ENCODE data around the gene SRRM1. TPM values are rescaled to one million over a fixed set of nuclear protein-coding genes. Genes with fewer than 3 reads are reported as not detected.

SRRM1 gene
- total and polyA plus RNA-seq, 10 of the 15 experiments (the other 5 are each of a cell fraction or from before 2014, with no cell fraction given) = 36.8 to 285 (median 126) TPM

DNA sequence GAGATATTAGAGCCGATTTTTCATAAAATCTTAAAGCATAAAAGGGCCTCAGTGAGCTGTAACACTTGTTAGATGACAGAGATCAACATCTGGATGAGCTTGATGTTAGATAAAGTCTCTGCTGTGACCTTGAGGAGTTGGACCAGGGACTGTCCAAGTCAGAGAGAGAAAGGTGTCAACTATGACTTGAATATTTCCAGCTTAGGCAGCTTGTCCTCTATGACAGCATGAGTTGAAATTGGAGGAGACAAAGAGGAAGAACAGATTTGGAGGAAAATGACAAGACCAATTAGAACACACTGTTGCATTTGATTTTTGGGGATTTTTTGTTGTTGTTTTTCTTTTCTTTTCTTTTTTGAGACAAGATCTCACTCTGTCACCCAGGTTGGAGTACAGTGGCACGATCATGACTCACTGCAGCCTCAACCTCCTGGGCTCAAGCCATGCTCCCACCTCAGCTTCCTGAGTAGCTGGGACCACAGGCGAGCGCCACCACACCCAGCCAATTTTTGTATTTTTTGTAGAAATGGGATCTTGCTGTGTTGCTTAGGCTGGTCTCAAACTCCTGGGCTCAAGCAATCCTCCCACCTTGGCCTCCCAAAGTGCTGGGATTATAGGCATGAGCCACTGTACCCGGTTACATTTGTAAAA, 66.8 kb downstream of the SRRM1 start:
- ChIA-PET SMC1A (ENCODE audit: uncharacterized antibody, unreplicated experiment) (interaction anchor here (0.9 to 1.5 kb wide), 7 partner anchors 12 to 121 kb away, joined by 3 to 9 read pairs (median 3); partner anchors contain the start of gene CLIC4), RAD21 (ENCODE audit: unreplicated experiment) (interaction anchor here (0.8 to 1.4 kb wide), 4 partner anchors 15 to 125 kb away, joined by 3 to 4 read pairs (median 4); no protein-coding TSS in a partner anchor), CTCF (interaction anchor here (0.9 to 3.3 kb wide), 4 partner anchors 10 to 120 kb away, joined by 3 to 8 read pairs (median 3); no protein-coding TSS in a partner anchor), POLR2A (interaction anchor here (0.7 to 1.3 kb wide), 2 partner anchors 21 to 23 kb away, joined by 3 read pairs; no protein-coding TSS in a partner anchor)
- H2AFZ ChIP-seq (ENCODE audit: control insufficient read depth, low read depth, low read length) = no peak overlapping the region; the same call in 1 of the 2 replicates
- H3K4me3 ChIP-seq = no peak overlapping the region
- H3K27me3 ChIP-seq (replicated peaks in 1 of 2; ENCODE audit: control insufficient read depth in 2 of 2, insufficient read depth in 2 of 2, low read length in 1 of 2) = no peaks in the 10 kb centered on the region
- H3K36me3 ChIP-seq (ENCODE audit: control insufficient read depth in 2 of 2, insufficient read depth in 2 of 2, low read length in 1 of 2) = no peaks in the 10 kb centered on the region
- BruUV-seq (replicated peaks) = no TSS peak
- no peak for DNase-seq (ENCODE audit: low read depth, low spot score)
- no peaks in the 10 kb centered on the region for H3K9me3 ChIP-seq (replicated peaks; ENCODE audit: control insufficient read depth, insufficient read depth, low read length)
- ATAC-seq = no peak
- peak; percentile 13 for FAIRE-seq
- TF ChIP-seq FOXK2 (IDR thresholded peaks at IDR 0.05) (no peak), MEF2B (IDR thresholded peaks at IDR 0.05; ENCODE audit: partially characterized antibody, poor library complexity, severe bottlenecking) (no peak), ZNF622 (IDR thresholded peaks at IDR 0.05) (no peak), HDAC2 (IDR thresholded peaks at IDR 0.05) (no peak), CBX5 (IDR thresholded peaks at IDR 0.05; ENCODE audit: low read depth) (no peak), RAD51 (IDR thresholded peaks at IDR 0.05) (no peak), ZZZ3 (IDR thresholded peaks at IDR 0.05; ENCODE audit: control insufficient read depth, insufficient read length, low read depth) (no peak), MEF2A (IDR thresholded peaks at IDR 0.05; ENCODE audit: insufficient read depth, low read depth, low read length) (no peak), SIX5 (IDR thresholded peaks at IDR 0.05; ENCODE audit: low read depth, low read length, severe bottlenecking) (no peak), MYC (IDR thresholded peaks at IDR 0.05; ENCODE audit: insufficient read depth, insufficient read length, insufficient replicate concordance, low read length, severe bottlenecking) (no peak), RUNX3 (IDR thresholded peaks at IDR 0.05; ENCODE audit: low read length) (no peak), EGR1 (IDR thresholded peaks at IDR 0.05; ENCODE audit: borderline replicate concordance in 1 of 2, low read depth in 2 of 2, low read length in 2 of 2) (no peak)
- TF ChIP-seq, protein P1, sequence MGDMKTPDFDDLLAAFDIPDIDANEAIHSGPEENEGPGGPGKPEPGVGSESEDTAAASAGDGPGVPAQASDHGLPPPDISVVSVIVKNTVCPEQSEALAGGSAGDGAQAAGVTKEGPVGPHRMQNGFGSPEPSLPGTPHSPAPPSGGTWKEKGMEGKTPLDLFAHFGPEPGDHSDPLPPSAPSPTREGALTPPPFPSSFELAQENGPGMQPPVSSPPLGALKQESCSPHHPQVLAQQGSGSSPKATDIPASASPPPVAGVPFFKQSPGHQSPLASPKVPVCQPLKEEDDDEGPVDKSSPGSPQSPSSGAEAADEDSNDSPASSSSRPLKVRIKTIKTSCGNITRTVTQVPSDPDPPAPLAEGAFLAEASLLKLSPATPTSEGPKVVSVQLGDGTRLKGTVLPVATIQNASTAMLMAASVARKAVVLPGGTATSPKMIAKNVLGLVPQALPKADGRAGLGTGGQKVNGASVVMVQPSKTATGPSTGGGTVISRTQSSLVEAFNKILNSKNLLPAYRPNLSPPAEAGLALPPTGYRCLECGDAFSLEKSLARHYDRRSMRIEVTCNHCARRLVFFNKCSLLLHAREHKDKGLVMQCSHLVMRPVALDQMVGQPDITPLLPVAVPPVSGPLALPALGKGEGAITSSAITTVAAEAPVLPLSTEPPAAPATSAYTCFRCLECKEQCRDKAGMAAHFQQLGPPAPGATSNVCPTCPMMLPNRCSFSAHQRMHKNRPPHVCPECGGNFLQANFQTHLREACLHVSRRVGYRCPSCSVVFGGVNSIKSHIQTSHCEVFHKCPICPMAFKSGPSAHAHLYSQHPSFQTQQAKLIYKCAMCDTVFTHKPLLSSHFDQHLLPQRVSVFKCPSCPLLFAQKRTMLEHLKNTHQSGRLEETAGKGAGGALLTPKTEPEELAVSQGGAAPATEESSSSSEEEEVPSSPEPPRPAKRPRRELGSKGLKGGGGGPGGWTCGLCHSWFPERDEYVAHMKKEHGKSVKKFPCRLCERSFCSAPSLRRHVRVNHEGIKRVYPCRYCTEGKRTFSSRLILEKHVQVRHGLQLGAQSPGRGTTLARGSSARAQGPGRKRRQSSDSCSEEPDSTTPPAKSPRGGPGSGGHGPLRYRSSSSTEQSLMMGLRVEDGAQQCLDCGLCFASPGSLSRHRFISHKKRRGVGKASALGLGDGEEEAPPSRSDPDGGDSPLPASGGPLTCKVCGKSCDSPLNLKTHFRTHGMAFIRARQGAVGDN (IDR thresholded peaks at IDR 0.05) = no peak
- TF ChIP-seq, protein P2, sequence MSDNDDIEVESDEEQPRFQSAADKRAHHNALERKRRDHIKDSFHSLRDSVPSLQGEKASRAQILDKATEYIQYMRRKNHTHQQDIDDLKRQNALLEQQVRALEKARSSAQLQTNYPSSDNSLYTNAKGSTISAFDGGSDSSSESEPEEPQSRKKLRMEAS (IDR thresholded peaks at IDR 0.05; ENCODE audit: low read depth, low read length) = no peak
- TF ChIP-seq, protein P3, sequence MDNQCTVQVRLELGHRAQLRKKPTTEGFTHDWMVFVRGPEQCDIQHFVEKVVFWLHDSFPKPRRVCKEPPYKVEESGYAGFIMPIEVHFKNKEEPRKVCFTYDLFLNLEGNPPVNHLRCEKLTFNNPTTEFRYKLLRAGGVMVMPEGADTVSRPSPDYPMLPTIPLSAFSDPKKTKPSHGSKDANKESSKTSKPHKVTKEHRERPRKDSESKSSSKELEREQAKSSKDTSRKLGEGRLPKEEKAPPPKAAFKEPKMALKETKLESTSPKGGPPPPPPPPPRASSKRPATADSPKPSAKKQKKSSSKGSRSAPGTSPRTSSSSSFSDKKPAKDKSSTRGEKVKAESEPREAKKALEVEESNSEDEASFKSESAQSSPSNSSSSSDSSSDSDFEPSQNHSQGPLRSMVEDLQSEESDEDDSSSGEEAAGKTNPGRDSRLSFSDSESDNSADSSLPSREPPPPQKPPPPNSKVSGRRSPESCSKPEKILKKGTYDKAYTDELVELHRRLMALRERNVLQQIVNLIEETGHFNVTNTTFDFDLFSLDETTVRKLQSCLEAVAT (IDR thresholded peaks at IDR 0.05) = no peak
- TF ChIP-seq, protein P4, sequence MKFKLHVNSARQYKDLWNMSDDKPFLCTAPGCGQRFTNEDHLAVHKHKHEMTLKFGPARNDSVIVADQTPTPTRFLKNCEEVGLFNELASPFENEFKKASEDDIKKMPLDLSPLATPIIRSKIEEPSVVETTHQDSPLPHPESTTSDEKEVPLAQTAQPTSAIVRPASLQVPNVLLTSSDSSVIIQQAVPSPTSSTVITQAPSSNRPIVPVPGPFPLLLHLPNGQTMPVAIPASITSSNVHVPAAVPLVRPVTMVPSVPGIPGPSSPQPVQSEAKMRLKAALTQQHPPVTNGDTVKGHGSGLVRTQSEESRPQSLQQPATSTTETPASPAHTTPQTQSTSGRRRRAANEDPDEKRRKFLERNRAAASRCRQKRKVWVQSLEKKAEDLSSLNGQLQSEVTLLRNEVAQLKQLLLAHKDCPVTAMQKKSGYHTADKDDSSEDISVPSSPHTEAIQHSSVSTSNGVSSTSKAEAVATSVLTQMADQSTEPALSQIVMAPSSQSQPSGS (IDR thresholded peaks at IDR 0.05; ENCODE audit: low read length) = no peak
- H3K27ac ChIP-seq (ENCODE audit: control insufficient read depth, insufficient read depth) = no peak overlapping the region
- H3K79me2 ChIP-seq (ENCODE audit: control insufficient read depth, insufficient read depth, low read length) = no peaks in the 10 kb centered on the region
- intact Hi-C loops (cut with micrococcal nuclease; ENCODE audit: unreplicated experiment) = no loop called here
- H3K4me1 ChIP-seq (ENCODE audit: control insufficient read depth, insufficient read depth, low read length) = peaks cover 3% of the 10 kb centered on the region
- no peak overlapping the region for H3K9ac ChIP-seq (ENCODE audit: control insufficient read depth, insufficient read depth, low read length)
- no peaks in the 10 kb centered on the region for H4K20me1 ChIP-seq (ENCODE audit: control insufficient read depth, insufficient read depth)
- in situ Hi-C loops (cut with MboI) = no loop called here
- H3K4me2 ChIP-seq (ENCODE audit: control insufficient read depth, insufficient read depth) = no peak overlapping the region; the same call in 1 of the 2 replicates
- 68% methylated on average over 5 of the region's 5 CpGs for WGBS (ENCODE audit: insufficient coverage, insufficient replicate concordance, low lambda C conversion rate, missing lambda C conversion rate)
